Stimulated activated CD8-positive, alpha-beta memory T cell treated with anti-CD3 and anti-CD28 coated beads, Interleukin-2, amount 100 ng/mL, for 1 hour (primary cell): ENCODE data around the gene ADK.

Experiments used
- DNase-seq, 2 donors: peaks; one replicate each; pipeline ENCODE4 v3.0.0-alpha.2; 2020; ENCODE audit warnings: low read depth in 2 of 2

The ADK gene

GRCh38 chr10:74671716-74672115 lies 520.7 kb downstream of the ADK start:
- no peak for DNase-seq

- DNase-seq = no peak
These were observed 521.6 kb downstream of the ADK start for GRCh38 chr10:74672430-74673165.

- DNase-seq = no peak
These were observed 523.9 kb downstream of the ADK start for GRCh38 chr10:74674927-74675326.

GRCh38 chr10:74675484-74675883 lies 524.5 kb downstream of the ADK start:
- no peak for DNase-seq

- DNase-seq = no peak
These were observed 526.9 kb downstream of the ADK start for GRCh38 chr10:74677951-74678350.

GRCh38 chr10:74681917-74682627 lies 531.1 kb downstream of the ADK start:
- DNase-seq = no peak

- no peak for DNase-seq
These were observed 532.0 kb downstream of the ADK start for GRCh38 chr10:74683067-74683466.

GRCh38 chr10:74683621-74684364 lies 532.8 kb downstream of the ADK start:
- no peak for DNase-seq

- no peak for DNase-seq
These were observed 533.4 kb downstream of the ADK start for GRCh38 chr10:74684462-74684861.

GRCh38 chr10:74685564-74685963 lies 534.5 kb downstream of the ADK start:
- DNase-seq = no peak

GRCh38 chr10:74690393-74690792 lies 539.4 kb downstream of the ADK start:
- DNase-seq = no peak

- DNase-seq = no peak
These were observed 540.1 kb downstream of the ADK start for GRCh38 chr10:74691164-74691563.

- DNase-seq = no peak
These were observed 553.8 kb downstream of the ADK start for GRCh38 chr10:74704629-74705357.

- DNase-seq = no peak
These were observed 554.4 kb downstream of the ADK start for GRCh38 chr10:74705358-74705980.

GRCh38 chr10:74706966-74707365 lies 555.9 kb downstream of the ADK start:
- no peak for DNase-seq

GRCh38 chr10:74708246-74708645 lies 557.2 kb downstream of the ADK start:
- DNase-seq = no peak

GRCh38 chr10:74718208-74718607 lies 567.2 kb downstream of the ADK start:
- DNase-seq = no peak

GRCh38 chr10:74728225-74728624 lies 577.2 kb downstream of the ADK start:
- no peak for DNase-seq

- DNase-seq = no peak
These were observed 579.2 kb downstream of the ADK start for GRCh38 chr10:74730246-74730645.

GRCh38 chr10:74733612-74734011 lies 582.6 kb downstream of the ADK start:
- DNase-seq = no peak

- no peak for DNase-seq
These were observed 585.0 kb downstream of the ADK start for GRCh38 chr10:74736029-74736428.

- no peak for DNase-seq
These were observed 587.0 kb downstream of the ADK start for GRCh38 chr10:74738052-74738451.
